Right hindlimb (tissue), 1 donor: ENCODE results near the gene GPBAR1.
"Not testable (repeated sequence)": the region's sequence is repeated elsewhere in the genome, so short reads cannot be mapped to it uniquely, and the experiment has no call there.

Experiments used
- DNase-seq: peaks from one replicate; pipeline ENCODE4 v3.0.0-alpha.2; 2018

Gene GPBAR1

DNA sequence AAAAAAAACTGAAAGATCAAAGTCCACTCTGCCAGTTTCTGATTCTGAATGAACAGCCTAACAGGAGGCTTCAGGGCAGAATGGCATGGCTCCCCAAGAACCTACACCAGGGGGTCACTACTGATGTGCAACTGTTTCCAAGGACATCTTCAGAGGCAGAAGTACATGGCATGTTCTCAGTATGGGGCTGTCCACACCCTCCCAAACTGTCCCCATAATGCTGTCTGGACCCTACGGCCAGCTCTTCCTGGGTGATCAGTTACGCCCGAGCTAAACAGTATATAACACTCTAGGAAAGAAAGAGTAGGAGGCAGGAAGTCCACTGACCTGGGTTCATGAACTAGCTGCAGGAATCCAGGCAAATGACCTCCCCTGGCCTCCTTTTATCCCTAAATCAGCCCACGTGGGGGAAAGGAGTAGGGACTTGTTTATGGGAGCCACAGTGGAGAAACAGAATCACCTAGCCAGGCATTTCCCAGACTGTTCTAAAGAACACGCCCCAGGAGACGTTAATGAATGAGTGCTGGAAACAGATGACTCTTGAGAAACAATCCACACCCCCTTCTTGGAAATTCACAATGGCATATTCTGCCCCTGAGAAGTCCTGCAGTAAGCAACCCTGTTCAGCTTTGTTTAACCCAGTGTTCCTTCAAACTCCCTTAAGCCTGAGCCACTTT, 29.0 kb downstream of the GPBAR1 start:
- no peak for DNase-seq

DNA sequence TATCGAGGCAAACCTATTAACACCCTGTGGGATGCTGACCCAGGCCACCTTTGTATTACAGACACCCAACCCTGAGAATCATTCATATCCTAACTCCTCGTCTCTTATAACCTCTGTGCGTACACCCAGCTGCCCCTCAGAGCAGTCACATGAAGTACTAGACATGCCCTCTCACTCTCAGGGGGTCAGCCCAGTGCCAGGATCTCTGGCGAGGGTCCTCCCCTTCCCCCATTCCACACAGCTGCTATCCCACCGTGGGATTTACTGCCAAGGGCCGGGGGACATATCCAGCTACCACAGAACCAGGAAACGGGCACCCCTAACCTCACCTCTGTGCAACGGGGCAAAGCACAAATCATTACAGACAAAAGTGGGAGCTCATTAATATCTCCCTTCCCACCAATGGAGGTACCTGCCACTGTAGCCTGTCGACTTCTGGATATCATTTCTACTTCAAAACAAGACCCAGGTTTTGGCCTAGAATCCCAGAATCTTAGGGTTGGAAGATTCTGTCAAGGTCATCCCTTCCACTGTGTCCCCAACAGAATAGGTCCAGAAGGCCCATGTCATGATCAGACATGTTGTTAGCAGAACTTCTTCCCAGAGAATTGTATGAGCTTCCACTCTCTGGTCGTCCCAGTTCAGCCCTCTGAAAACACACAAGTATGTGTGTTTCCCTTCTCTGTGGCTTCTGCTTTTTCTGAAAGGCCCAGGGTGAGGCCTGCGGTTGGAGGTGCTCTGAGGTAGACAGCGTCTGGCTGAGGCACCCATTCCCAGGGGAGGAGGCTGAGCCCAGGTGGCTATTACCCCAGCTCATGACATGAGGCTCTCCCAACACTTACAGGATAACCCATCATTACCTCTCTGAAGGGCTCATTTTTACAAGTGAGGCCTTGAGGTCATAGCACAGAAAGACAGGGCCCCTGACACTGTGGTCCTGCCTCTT, 29.8 kb downstream of the GPBAR1 start:
- DNase-seq, result no peak

DNA sequence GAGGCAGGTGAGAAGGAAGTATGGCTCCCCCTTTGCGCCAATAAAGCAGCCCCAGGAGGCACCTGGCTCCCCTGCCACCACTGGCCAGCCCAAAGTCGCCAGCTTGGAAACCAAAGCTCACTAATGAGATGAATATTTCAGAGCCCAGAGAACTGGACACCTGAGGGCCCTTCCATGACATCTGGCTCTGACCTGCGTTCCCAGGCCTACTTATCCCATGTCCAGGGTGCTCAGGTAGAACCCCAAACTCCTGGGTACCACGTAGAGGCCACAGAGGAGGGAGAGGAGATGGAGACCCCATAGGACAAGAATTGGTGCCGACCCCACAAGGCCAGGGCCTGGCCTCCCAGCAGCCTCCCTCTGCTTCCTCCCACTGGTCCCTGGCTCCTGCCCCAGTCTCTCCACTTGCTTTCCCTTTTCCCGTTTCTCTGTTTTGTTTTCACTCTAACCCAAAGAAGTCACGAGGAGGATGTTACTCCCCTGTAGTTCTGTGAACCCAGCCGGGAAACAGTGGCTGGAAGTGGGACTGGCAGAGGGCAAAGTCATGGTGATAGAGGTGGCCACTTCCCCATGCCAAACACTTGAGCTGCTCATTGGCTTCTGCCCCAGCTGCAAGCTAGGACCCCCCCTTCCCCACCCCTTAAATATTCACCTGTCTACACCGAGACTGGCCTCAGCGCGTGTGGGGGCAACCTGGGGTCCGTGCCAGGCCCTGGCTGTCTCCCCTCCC, 30.7 kb downstream of the GPBAR1 start:
- peak; percentile 31 for DNase-seq

DNA sequence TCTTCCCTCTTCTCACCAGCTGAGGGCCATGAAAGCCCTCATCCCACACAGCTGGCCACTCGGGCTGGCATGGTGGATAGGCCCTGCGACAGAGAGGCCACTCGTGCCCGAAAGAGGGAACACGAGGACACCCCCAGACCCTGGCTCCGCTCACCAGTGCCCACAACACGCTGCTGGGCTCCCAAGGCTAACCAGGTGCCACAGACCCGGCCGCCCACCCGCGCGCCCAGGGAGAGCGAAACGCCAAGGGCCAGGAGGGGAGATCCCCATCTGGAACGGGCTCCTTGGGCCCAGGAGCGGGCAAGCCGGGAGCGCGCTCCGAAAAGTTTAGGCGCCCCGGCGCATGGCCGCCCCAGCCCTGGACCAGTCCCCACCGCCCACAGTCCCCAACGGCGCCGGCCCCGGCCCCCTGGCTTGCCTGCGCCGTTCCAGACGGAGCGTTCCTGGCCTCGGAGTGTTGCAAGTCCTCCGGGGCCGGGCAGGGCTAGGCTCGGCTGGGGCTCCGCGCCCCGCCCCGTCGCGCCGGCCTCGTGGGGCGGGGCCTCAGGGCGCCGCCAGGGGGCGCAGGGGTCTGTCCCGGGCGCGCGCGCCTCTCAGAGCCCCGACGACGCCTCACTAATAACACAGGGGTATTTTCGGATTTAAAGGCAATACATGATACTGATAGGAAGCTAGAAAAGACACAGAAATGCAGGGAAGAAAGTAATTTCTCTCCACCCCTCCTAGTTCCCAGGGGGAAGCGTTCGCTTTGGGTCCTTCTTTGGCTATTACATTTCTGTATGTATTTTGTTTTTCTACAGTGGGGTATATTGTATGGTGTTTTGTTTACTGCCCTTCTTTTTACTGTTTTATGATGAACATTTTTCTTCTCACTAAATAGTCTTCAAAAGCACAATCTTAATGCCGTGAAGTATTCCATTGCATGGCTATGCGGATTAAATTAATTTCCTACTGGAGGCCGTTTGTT, 31.5 kb downstream of the GPBAR1 start, which contains the start of gene TMBIM1:
TMBIM1 (minus strand) TSS at position 456 of the 967 bp plus-strand sequence. CDS start 10,362 bp downstream, outside the sequence.
- peak; percentile 88 for DNase-seq

DNA sequence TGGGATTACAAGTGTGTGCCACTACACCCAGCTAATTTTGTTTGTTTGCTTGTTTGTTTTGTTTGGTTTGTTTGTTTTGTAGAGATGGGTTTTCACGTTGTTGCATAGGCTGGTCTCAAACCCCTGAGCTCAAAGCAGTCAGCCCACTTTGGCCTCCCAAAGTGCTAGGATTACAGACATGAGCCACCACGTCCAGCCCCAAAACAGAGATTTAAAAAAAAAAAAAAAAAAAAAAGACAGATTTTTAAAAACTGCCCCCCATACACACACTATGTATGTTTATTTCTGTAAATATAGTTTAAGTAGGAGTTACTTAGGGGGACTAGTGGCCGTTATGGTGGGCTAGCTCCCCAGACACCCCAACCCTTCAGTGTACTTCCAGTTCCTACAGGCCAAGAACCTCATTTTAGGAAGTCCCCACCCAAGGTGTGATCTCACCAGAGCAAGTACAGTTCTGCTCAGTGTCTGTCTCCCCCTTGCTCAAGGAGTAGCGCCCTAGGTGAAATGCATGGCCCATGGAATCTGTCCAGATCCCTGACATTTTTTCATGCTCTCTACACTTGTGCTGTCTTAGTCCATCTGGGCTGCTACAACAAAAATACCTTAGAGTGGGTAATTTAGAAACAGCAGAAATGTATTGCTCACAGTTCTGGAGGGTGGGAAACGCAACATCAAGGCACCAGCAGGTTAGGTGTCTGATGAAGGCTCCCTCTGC, 33.1 kb downstream of the GPBAR1 start:
- DNase-seq, result no peak

DNA sequence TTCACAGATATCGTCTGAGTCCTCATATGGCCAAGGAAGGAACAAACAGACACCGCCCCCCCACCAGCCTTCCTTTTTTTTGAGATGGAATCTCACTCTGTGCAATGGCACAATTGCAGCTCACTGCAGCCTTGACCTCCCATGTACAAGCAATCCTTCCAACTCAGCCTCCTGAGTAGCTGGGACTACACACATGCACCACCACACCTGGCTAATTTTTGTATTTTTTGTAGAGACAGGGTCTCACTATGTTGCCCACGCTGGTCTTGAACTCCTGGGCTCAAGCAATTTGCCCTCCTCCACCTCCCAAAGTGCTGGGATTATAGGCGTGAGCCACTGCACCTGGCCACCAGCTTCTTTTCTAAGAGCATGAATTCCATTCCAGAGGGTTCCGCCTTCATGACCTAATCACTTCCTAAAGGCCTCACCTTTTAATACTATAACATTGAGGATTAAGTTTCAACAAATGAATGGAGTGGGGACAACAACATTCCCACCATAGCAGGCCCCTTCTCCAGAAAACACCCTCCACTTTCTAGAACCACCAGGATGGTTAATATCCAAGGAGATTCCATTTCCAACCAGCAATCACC, 33.7 kb downstream of the GPBAR1 start:
- DNase-seq, result no peak

DNA sequence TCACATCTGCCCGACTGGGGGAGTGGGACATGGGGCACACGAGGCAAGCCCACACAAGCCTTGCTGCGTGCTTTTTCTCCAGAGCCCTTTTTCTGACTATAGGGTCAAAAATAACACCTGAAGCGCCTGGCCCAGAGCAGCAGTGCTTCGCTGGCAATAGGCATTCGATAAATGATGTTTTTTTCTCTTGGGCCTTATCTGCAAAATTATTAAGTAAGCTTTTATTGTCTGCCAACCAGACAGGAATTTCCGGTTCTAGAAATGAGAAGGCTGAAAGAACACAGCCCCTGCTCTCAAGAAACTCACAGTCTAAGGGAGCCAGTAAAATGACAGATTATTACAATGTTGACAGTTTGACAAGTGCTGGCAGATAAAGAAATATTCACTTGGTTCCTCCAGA, 34.2 kb downstream of the GPBAR1 start:
- DNase-seq, result no peak

DNA sequence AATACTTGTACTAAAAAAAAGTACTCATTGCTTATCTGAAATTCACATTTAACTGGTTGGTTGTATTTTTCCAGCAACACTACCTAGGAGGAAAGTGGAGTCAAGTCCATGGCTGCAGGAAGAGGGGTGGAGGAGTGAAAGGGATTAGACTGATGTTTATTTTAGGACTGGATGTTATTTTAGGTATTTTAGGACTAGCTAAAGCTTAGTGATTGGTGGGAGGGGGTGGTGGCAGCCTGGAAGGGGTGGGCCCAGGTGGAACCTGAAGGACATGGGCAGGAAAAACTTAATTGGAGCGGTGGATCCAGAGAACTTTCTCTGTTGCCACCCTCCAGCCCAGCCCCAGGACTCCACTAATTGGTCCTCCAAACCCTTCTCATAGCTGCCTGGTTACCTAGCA, 35.4 kb downstream of the GPBAR1 start:
- no peak for DNase-seq

DNA sequence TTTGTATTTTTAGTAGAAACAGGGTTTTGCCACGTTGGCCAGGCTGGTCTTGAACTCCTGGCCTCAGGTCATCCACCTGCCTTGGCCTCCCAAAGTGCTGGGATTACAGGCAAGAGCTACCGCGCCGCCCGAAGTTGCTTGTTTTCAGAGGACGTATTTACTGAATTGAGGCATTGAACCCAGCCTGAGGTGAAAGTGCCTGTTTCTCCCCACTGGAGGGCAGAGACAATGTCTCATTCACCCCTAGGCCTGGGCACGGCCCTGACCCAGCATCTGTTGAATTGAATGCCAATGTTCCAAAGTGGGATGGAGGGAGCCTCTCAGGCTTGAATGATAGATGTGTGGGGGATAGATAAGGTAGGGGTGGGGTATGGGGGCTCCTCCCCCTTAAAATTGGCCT, 36.0 kb downstream of the GPBAR1 start:
- DNase-seq, result no peak

DNA sequence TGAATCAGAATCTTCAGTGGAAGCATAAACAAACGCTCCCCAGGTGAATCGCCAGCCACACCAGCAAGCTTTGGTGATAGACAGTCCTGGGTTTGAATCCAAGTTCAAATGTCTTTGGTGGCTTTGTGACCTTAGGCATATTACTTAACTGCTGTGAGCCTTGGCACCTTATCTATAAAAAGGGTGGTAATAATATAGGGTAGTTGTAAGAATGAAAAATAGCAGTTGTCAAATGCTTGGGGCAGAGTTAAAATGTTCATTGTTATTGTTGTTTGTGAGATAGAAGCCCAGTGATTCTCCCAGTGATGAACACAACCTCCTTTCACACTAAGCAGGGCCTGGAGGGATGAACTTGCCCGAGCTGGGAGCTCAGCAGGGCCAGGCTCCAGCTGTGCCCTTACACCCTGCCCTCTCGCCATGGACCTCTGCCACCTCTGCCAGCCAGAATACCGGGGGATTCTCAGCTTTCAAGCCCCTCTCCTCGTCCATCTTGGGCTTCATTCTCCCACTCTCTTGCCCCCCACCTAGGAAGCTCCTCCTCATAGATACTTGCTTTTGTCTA, 37.6 kb downstream of the GPBAR1 start:
- DNase-seq, result no peak

DNA sequence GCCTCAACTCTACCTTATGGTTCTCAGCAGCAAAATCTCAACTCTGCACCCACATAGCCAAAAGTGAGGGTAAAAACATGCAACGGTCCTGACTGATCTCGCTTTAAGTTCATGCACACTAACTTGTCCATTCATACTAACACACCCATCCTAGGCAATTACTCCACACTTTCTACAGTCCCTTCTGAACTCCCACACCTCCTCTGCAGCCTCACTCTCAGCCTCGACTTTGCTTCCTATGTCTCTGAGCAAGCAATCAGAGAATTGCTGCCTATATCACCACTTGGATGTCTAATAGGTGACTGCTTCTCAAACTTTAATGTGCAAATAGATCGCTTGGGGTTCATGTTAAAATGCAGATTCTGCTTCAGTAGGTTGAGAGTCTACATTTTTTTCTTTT, 39.3 kb downstream of the GPBAR1 start:
- DNase-seq, result no peak

DNA sequence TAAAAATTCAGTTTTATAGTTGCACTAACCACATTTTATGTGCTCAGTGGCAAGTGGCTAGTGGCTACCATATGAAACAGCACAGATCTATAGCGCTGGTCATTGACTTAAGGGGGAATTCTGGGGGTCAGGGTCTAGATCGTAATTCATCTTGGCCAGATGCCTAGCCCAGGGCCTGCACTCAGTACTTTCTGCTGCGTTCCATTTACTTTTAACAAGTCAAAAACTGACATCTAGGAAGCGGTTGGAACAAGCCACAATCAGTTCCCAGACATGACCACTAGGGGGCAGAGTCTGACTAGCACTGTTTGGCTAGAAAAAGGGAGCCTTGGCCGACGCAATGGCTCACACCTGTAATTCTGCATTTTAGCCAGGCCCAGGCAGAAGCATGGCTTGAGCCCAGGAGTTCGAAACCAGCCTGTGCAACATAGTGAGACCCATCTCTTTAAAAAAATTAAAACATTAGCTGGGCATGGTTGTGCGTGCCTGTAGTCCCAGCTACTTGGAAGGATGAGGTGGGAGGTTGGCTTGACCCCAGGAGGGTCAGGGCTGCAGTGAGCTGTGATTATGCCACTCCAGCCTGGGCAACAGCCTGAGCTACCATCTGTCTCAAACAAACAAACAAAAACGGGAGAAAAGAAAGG, 40.5 kb downstream of the GPBAR1 start:
- DNase-seq, result peak; percentile 86

DNA sequence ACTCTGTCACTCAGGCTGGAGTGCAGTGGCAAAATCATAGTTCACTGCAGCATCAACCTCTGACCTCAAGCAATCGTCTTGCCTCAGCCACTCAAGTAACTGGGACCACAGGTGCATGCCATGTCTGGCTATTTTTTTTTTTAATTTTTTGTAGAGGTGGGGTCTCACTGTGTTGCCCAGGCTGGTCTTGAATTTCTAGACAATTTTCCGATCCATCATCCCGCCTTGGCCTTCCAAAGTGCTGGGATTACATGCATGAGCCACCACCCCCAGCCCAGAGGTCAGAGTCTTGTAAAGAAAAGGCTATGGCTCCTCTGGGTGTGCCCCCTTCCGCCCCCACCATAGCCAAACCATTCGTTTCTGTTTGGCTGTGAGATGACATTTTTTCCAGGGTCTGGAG, 44.6 kb downstream of the GPBAR1 start:
- no peak for DNase-seq

DNA sequence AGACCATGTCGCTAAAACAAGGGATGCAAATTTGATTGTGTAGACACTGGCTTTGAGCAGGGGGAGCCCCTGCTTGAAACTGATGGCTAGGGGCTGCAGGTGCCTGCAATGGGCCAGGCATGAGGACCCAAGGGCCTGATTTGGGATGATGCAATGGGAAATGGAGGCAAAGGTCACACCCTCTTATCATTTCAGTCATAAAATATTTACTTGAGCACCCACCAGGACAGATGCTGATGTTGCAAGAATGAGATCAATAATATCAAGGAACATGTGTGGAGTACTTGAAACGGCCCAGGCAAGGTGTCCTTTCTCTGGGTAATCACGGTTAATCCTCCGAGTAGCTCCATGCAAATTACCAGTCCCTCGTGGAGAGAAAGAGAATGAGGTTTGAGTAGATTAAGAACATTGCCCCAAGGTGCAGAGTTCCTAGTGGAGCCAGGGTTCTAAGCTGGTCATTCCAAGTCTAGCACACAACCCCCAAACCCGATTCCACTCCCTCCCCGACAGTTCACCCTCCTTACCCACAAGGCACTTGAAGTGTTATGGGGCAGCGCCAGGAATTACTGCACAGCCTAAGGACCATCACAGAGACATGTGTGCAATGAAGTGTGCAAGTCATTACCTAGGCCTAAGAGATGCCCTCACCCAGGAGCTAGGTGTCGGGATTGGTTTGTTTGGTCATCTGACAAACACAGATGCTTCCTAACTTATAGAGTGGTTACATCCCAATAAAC, 45.5 kb downstream of the GPBAR1 start:
- DNase-seq, result no peak

DNA sequence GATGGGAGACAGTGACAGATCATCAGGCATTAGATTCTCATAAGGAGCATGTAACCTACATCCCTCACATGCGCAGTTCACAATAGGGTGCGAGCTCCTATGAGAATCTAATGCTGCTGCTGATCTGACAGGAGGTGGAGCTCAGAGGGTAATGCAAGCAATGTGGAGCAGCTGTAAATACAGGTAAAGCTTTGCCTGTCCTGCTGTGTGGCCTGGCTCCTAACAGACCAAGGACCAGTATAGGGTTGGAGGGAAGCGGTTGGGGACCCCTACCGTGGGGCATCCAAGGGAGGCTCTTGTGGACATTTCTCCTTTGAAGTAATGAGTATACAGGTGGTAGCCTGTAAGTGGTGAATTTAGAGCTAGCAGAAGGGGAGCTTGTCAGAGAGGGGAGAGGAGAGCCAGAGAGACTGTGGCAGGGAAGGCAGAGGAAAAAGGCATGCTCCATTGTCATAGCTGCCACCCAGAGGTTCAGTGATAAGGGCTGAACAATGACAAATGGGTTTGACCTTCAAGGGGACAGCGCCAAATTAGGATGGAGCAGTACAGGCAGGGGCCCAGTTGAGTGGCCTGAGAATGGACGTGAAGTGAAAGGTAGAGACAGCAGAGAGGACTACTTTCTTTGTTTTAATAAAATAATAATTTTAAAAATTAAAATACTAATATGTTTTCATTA, 46.7 kb downstream of the GPBAR1 start:
- no peak for DNase-seq

DNA sequence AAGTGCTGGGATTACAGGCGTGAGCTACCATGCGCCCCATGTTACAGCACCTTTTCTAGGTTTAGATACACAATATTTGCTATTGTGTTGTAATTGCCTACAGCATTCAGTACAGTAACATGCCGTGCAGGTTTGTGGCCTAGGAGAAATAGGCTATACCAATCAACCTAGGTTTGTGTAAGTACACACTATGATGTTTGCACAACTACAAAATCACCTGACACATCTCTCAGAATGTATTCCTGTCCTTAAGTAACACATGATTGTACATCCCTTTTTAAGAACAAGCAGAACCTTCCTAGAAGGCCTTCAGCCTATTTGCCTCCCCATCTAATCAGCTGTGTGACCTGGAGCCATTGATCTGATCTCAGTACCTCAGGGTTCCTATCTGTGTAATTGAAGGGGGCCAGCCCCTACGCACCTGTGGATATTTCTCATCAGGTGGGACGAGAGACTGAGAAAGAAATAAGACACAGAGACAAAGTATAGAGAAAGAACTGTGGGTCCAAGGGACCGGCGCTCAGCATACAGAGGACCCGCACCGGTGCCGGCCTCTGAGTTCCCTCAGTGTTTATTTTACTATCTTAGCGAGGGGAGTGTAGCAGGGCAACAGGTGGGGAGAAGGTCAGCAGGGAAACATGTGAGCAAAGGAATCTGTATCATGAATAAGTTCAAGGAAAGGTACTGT, 50.2 kb downstream of the GPBAR1 start:
- DNase-seq, result no peak

DNA sequence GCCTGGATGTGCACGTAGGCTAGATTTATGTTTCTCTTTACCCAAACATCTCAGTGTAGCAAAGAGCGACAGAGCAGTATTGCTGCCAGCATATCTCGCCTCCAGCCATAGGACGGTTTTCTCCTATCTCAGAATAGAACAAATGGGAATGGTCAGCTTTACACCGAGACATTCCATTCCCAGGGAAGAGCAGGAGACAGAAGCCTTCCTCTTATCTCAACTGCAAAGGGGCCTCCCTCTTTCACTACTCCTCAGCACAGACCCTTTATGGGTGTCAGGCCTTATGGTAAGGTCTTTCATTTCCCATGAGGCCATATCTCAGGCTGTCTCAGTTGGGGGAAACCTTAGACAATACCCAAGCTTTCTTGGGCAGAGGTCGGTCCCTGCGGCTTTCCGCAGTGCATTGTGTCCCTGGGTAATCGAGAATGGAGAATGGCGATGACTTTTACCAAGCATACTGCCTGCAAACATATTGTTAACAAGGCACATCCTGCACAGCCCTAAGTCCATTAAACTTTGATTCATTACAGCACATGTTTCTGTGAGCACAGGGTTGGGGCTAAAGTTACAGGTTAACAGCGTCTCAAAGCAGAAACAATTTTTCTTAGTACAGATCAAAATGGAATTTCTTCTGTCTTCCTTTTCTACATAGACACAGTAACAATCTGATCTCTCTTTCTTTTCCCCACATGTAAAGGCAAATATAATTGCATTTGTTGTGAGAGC, 50.9 kb downstream of the GPBAR1 start:
- not testable (repeated sequence) for DNase-seq
